ENCODE measurements around the gene C11orf21. TPM values are rescaled to one million over a fixed set of nuclear protein-coding genes. Genes with fewer than 3 reads are reported as not detected.

The C11orf21 gene
- total RNA-seq, 1 experiment from 2014 or later: not detected

DNA sequence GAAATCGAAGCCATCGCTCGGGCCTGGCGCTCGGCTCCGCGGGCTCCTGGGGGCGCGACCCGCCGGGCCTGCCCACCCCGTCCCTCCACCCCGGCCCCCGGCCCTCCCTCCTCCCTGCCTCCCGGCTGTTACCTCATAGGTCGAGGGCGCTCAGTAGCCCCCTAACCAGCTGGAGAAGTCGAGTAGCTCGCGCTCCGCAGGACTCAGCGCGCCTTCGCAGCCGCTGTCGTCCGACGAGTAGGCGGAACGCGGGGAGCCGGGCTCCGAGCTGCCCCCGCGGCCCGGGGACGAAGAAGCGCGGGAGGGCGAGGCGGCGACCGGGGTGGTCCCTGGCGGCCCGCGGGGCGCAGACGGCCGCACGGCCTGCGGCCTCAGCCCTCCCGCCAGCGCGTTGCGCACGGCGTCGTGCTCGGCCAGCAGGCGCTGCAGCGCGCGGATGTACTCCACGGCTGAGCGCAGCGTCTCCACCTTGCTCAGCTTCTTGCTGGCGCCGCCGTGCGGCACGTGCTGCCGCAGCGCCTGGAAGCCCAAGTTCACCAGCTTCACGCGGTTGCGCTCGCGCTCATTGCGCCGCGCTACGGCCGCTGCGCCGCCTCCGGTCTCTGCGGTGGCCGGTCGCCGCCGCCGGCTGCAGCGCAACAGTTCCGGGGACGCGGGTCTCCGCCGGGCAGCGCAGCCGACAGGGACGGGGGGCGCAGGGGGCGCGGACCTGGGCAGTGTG, 32.0 kb downstream of the C11orf21 start:
- in situ Hi-C loops (cut with HindIII; ENCODE audit: low pct_unique_long_range_greater_than_20kb, low sequenced_read_pairs): no loop called here
- no peak for DNase-seq (ENCODE audit: low read depth, low spot score)

DNA sequence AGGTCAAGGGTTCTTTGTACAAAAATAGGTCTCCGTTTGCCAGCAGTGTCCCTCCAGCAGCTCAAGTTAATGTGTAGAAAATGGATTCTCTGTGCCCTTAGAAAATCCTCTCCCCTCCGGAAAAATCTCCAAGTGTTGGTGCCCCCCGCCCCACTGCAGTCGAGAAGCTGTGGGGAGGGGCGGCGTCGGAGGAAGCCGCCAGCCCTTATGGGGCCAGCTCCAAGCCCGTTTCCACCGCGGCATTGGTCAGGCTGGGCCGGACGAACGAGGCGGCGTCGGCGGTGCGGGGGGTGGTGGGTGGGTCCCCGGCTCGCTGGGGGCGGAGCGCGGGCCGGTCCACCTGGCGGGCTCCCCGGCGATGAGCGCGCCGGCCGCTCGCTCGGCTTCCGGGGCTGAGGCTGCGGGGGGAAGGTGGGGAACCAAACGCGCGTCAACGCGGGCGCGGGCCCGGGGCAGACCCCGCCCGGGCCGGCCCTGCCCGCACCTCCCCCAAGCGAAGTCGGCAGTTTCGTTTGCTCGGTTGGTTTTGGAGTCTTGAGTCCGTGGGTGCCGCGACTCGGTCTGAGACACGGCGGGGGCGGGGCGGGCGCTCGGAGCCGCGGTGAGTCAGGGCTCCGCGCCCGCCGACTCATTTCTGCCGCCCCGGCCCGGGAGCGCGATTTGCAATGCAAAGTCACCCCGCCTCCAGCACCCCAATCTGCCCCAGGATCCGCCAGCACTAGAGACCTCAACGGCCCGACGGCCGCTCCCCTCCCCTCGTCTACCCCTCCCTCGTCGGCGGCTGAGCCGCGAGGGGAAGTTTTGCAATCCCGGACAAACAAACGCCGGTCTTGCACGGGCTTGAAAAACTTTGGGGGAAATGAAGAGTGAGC, 32.8 kb downstream of the C11orf21 start:
- DNase-seq (ENCODE audit: low read depth, low spot score): no peak
- in situ Hi-C loops (cut with HindIII; ENCODE audit: low pct_unique_long_range_greater_than_20kb, low sequenced_read_pairs): no loop called here

DNA sequence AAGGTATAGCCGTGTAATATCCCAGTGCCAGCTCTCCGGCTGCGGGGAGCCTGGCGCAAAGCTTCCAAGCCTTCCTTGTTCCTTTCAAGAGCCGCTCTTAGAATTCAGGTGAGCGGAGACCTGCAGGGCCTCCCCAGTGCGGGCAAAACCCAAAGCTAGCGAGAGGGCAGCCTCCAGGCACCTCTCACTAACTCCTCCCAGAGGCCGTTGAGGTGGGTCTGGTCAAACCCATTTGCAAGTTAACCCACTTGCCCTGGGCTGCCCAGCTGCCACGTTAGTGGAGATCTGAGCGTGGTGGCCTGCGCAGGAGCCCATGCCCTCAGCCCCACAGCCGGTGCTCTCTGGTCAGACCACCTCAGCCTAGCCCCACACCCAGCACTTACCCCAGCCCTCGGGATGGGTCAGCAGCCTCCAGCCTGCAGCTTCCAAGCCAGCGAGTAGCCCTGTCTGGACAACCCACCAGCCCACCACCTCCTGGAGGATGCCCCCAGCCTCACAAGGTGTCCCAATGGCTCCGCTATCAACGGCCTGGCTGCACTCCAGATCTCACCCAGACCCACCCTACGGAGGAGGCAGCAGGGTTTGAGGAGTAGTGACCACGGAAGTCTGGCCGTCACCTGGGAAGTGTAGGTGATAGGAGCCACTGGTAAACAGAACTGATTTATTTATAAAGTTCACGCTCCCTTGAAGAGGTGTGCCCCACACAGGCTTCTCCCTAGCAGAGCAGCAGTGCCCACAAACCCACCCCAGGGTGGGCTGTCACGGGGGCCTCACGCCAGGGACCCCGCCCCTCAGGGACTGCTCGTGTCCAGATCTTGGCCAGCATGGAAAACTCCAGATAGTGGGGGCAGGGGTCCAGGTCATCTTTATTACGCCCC, 33.6 kb downstream of the C11orf21 start:
- DNase-seq (ENCODE audit: low read depth, low spot score): no peak
- in situ Hi-C loops (cut with HindIII; ENCODE audit: low pct_unique_long_range_greater_than_20kb, low sequenced_read_pairs): no loop called here

DNA sequence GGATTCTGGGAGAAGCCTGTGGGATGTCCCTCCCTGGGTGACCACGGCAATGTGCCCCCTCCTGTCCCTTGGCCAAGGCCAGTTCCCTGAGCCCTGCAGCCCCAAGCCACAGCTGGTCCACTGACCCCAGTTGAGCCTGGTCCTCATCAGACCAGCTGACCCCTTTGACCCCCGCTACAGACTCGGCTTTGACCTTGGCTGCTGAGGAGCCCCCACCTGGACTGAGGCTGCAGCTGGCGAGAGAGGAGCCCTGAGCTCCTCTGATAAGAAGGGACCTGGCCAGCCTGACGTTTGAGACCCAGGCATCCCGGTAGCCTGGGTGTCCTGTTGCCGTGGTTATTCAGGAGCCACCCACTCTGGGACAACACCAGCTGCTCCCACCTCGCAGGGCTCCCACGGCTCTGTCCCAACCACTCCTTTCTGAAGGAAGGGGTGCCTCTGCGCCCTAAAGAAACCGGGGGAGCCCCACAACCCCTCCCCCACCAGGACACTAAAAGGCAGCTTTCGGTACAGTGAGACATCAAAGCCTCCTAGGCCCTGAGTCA, 34.3 kb downstream of the C11orf21 start:
- in situ Hi-C loops (cut with HindIII; ENCODE audit: low pct_unique_long_range_greater_than_20kb, low sequenced_read_pairs): no loop called here
- no peak for DNase-seq (ENCODE audit: low read depth, low spot score)

DNA sequence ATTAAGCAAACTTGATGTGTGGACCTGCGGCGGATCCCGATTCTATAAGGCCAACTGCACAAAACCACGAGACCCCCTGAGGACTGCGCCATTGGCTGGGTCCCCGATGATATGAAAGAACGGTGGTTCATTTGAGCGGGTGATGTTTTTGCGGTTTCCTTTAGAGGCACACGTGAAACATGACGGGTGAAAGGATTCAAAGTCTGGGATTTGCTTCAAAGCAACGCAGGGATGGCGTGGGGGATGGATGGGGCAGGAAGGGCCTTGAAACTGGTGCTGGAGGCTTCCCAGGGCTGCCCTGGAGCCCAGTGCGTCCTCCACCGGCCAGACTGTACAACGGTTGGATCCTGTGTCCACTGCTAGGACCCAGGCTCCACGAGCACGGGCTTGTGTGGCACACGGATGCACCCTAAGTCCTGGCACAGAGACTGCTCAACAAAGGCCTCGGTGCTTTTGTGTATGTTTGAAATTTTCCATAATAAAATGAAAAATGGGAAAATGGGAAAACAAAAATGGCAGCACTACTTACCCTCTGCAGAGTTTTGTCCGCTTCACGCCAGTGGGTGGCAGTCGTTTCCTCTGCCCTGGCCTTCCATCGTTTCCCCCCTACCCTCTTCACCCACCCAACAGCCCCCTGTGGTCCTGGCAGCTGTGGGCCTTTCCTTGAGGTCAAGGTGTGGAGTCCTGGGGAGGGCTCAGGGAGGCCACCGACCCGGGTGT, 35.0 kb downstream of the C11orf21 start:
- in situ Hi-C loops (cut with HindIII; ENCODE audit: low pct_unique_long_range_greater_than_20kb, low sequenced_read_pairs): no loop called here

DNA sequence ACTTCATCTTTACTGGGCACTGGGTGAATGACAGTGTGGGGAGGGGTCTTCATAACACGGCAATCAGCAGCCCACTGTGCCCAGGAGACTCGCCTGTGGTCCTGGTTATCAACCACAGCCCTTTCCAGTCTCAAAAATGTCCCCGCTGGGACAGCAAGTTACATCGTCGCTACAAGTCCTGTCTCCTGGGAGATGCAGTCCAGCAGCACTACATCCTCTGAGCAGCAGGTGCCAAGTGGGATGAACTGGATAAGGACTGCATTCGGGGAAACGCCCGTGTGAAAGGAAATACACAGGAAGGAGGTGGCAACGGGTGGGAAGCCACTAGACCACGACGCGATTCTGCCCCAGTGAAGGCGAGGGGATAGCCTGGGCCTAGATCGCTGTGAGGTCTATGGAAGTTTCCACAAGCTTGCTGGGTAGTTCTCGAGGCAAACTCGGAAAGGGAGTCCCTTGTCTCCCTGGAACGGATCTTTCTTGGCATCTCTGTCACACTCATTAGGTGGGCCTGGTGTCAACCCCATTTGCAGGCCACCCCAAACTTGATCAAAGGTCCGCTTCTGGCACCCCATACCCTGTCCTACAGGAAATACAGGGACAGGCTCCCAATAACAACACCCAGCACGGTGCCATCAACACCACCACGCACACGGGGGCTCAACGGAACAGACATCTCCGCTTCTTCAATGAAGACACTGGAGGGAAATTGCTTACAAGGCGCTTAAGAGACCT, 35.7 kb downstream of the C11orf21 start:
- in situ Hi-C loops (cut with HindIII; ENCODE audit: low pct_unique_long_range_greater_than_20kb, low sequenced_read_pairs): no loop called here

More for the DNA sequence above, 35.0 kb downstream of the C11orf21 start:
- DNase-seq (ENCODE audit: low read depth, low spot score): no peak

DNA sequence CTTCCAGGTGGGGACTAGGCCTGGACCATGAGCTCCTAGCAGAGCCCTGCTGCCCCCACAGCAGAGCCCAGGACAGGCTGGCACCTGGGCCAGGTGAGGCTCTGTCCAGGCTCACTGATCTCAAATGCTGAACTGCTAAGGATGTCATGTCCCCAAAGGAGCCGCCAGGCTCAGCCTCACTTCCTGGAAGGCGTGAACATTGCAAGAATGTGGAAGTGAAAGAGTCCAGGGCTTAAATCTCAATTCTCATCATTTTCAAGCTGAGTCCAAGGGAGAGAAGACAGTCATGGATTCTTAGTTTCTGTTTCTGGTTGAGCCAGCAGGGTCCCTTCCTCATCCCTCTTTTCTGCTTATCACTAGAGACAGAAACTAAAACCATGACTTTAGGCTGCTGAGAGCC, 36.3 kb downstream of the C11orf21 start:
- DNase-seq (ENCODE audit: low read depth, low spot score): no peak
- in situ Hi-C loops (cut with HindIII; ENCODE audit: low pct_unique_long_range_greater_than_20kb, low sequenced_read_pairs): no loop called here

More for the DNA sequence above, 35.7 kb downstream of the C11orf21 start:
- no peak for DNase-seq (ENCODE audit: low read depth, low spot score)

DNA sequence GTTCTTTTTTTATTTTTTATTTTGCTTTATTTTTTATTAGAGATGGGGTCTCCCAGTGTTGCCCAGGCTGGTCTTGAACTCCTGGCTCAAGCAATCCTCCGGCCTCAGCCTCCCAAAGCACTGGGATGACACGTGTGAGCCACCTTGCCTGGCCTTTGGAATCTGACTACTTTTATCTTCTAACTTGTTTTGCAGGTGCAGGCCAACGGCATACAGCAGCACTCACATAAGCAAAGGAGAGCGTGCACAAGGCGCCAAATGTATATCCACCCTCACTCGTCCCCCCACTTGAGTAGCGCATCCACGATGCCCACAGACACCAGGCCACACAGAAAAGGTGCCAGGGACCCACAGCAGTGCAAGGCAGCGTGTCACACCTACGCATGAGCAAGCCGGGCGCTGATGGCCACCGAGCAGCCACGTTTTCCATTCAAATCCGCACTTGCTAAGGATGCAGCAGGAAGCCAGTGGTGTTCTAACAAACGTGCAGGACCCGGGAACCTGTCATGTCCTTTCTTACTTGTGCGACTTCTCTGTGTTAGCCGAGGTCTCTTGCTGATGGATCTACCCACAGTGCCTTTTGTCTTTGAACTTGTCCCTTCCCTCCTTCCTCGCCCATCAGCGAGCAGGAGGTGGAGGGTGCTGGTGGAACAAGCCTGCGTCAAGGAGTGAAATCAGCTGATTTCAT, 37.2 kb downstream of the C11orf21 start:
- in situ Hi-C loops (cut with HindIII; ENCODE audit: low pct_unique_long_range_greater_than_20kb, low sequenced_read_pairs): no loop called here

DNA sequence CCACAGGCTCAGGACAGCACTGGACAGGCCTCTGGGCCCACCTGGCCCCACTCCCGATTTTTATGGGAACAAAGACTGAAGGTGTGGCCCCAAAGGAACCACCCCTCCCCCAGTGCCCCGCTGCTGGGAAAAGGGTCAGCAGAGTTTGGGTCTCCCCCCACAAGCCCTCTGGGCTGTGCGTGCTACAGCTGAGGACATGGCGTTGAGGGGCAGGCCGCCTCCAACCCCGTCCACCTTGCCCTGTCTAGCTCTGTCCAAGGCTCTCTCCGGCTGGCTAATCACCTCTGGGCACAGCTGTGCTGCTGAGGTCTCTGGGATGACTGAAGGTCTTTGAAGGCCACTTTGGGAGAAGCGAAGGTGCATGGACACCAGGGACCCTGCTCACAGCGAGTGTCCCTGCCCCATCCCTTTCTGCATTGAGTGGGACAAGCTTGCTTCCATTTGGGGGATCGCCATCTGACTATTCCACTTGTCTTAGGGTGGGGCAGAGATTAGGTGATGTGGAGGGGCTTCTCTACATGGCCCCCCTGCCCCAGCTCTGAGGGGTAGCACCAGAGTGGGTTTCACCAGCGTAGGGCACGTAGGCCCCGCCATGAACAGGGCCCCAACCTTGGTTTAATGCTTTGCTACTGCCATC, 37.9 kb downstream of the C11orf21 start:
- DNase-seq (ENCODE audit: low read depth, low spot score): no peak
- in situ Hi-C loops (cut with HindIII; ENCODE audit: low pct_unique_long_range_greater_than_20kb, low sequenced_read_pairs): no loop called here

More for the DNA sequence above, 37.2 kb downstream of the C11orf21 start:
- DNase-seq (ENCODE audit: low read depth, low spot score): no peak

DNA sequence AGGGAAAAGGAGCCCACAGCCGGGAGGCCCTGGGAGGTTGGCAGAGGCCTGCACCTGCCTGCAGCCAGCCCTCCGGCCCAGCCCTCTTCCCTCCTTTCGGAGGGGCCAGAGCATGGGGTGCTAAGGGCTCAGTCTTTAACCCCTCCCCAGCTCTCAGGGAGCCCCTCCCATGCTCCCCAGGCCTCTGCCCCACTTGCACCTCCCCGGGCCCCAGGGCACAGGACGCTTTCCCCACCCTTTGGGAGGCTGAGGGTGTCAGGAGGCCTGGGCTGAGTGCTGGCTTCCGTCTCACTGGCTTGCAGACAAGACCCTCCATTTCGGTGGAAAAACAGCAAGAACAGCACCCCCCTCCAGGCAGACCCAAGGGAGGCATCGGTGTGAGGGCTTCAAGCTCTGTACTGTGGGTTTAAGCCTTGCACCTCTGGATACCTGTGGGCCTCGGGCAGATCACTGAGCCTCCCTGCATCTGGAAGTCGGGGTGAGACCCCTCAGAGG, 38.6 kb downstream of the C11orf21 start:
- in situ Hi-C loops (cut with HindIII; ENCODE audit: low pct_unique_long_range_greater_than_20kb, low sequenced_read_pairs): no loop called here
- DNase-seq (ENCODE audit: low read depth, low spot score): no peak

DNA sequence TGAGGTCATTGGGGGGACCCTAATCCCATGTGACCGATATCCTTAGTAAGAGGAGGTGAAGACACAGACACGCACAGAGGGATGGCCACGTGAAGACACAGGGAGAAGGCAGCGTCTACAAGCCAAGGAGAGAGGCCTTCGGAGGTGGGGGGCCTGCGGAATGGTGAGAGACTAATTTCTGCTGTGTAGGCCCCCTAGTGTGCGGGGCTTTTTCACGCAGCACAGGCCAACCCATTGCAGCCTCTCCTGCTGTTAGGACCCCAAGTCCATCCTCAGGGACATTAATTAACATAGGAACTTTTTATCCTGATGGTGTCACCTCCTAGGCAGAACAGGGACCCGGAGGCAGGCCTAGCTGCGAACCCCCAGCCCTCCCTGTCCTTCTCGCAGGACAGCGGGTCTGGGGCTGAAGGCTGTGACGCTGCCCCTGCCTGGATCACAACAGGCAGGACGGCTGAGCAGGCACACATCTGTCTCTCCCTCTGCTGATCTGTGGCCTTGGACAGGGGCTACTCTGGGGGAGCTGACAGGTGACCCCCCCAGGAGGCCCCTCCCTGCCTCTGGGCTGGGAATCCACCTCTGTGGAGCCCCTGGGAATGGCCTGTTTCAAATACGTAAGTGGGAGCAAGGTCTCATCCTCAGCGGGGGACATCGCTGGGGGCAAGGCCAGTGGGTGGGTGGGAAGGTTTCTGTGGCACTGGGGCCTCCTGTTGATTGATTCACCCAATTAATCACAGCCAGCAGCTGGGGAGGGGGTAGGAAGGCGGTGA, 39.2 kb downstream of the C11orf21 start:
- DNase-seq (ENCODE audit: low read depth, low spot score): no peak
- in situ Hi-C loops (cut with HindIII; ENCODE audit: low pct_unique_long_range_greater_than_20kb, low sequenced_read_pairs): no loop called here

DNA sequence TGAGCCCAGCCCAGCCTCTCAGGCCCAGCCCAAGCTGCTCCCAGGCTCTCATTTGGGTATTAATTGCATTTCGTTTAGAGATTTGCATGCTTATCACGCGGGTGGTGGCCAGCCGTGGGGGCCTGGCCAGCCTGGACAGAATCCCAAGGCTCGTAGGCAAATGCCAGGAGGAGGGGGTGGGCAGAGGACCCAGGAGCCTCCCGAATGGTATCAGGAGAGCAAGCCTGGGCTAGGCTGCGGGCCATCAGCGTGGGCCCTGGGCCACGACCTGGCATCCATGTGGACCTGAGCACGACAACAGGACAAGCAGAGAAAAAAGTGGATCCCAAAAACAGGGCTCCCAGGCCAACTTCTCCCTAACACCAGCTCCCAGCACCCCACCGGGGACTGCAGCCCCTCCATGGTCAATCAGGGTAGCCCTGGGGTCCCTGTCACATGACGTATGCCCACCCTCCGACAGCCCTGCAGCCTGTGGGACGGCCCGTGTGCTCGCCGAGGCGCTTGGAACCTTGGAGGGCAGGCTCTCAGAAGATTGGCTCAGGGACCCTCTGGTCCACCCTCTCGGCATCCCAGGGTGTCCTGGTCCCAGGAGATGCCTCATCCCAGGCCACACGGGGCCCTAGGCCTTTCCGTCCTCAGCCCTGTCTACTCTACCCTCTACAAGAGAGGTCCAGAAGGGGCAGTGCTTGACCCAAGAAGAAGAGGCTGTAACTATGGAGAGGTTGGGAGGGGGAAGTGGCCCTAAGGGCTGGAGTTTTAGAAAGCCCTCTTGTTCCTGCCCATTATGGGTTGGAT, 40.1 kb downstream of the C11orf21 start:
- no peak for DNase-seq (ENCODE audit: low read depth, low spot score)
- in situ Hi-C loops (cut with HindIII; ENCODE audit: low pct_unique_long_range_greater_than_20kb, low sequenced_read_pairs): no loop called here

DNA sequence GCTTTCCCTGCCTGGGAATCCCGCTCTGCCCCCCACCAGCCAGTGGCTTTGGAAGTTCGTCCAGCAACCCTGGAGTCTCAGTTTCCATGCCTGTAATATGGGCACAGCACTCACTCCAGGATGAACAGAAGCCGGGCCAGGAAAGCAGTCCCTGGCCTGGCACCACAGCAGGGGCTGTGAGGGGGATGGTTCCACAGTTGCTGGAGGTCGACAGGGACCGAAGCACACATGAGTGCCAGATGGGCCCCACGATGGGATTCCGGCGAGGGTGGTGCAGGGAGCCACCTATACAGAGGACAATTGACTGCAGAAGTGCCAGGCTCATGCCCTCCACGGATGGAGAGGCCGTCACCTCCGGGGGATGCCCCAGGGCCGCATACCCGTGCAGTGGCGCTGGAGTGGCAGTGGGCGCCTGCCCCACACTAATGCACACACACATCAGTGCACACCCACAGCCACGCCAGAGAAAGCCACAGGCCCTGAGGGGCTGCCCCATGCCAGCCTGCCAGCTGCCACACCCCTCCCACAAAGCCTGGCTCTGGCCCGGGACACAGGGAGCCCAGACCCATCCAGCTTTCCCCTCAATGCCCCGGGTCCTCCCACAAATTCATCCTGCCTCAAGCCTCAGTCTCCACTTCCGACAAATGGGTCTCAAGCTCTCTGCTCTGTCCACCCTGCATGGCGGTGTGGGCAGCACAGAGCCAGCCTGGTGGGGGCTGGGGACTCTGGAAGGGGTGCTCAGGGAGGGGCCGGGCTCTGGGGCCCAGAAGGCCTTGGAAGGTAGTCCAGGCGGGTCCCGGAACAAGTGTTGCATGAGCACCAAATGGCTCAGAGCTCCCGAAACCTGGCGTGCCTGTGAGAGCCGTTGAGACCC, 41.0 kb downstream of the C11orf21 start:
- in situ Hi-C loops (cut with HindIII; ENCODE audit: low pct_unique_long_range_greater_than_20kb, low sequenced_read_pairs): no loop called here
- DNase-seq (ENCODE audit: low read depth, low spot score): no peak

All from SK-MEL-5 (cell line).